Measurements from ENCODE around the gene ZBTB21. TPM values are rescaled to one million over a fixed set of nuclear protein-coding genes. Genes with fewer than 3 reads are reported as not detected.

Gene ZBTB21
- polyA plus RNA-seq, 1 of the 3 experiments (the other 2 are of a cell fraction) = 2.9 TPM

- Histone ChIP-seq H3K9me2 (no peaks in the 10 kb centered on the region), H3K4me3 (ENCODE audit: low read depth in 2 of 2, low read length in 1 of 2) (peak within 1 kb of the TSS; percentile 62 to 67), H4K20me1 (ENCODE audit: insufficient read depth) (0 out of 2 replicates have a peak, but pooled peaks cover 2% of the 10 kb centered on the region), H2AFZ (ENCODE audit: low read depth) (peak within 1 kb of the TSS; percentile 82; the same call in 1 of the 2 replicates), H3F3A (replicated peaks; ENCODE audit: insufficient read depth) (peaks cover 32% of the 10 kb centered on the region), H3K9ac (peak within 1 kb of the TSS; percentile 83), H3K27ac (ENCODE audit: low read depth in 2 of 2, low read length in 1 of 2) (peak within 1 kb of the TSS in 1 of 2 experiments; percentile 23; a peak in 2 of 4 replicates), H3K79me2 (ENCODE audit: insufficient read depth) (peaks cover 41% of the 10 kb centered on the region), H3K9me3 (no peaks in the 10 kb centered on the region), H3K4me2 (peak within 1 kb of the TSS; percentile 95), H3K36me3 (replicated peaks in 1 of 2; ENCODE audit: control insufficient read depth in 1 of 2, insufficient read depth in 2 of 2, low read length in 1 of 2) (no peaks in the 10 kb centered on the region), H3K27me3 (ENCODE audit: insufficient read depth) (no peaks in the 10 kb centered on the region), H3K4me1 (ENCODE audit: control insufficient read depth in 1 of 2, insufficient read depth in 2 of 2, low read depth in 1 of 2, low read length in 1 of 2) (peaks cover 17 to 32% of the 10 kb centered on the region in 2 experiments; a peak in 3 of 4 replicates)
- peak; percentile 91 for DNase-seq
- POLR2A ChIA-PET = no interaction called here
- 0 out of 2 replicates have a peak, but pooled peaks have one; percentile 10 for TF ChIP-seq CTCF (IDR thresholded peaks at IDR 0.05)
- TF ChIP-seq RFX5 (IDR thresholded peaks at IDR 0.05; ENCODE audit: low read length) = no peak
- TF ChIP-seq MAX (IDR thresholded peaks at IDR 0.05; ENCODE audit: low read depth) = peak; percentile 93
- TF ChIP-seq USF2 (IDR thresholded peaks at IDR 0.05; ENCODE audit: borderline replicate concordance, low read depth, low read length) = no peak
- peak; percentile 20; the same call in 1 of the 2 replicates for TF ChIP-seq NRF1 (IDR thresholded peaks at IDR 0.05; ENCODE audit: low read depth, low read length)
- TF ChIP-seq MXI1 (IDR thresholded peaks at IDR 0.05; ENCODE audit: low read depth, low read length) = peak; percentile 73
- 42% methylated on average over 9 of the region's 85 CpGs for WGBS (ENCODE audit: low lambda C conversion rate)
- CTCF ChIA-PET = interaction anchor here (0.6 to 1.7 kb wide), 2 partner anchors 74 to 164 kb away, joined by 3 to 5 read pairs; no protein-coding TSS in a partner anchor
These were observed 56.1 kb downstream of the ZBTB21 start, which contains the start of gene C2CD2 for GRCh38 chr21:41953831-41954653. TSS of gene C2CD2 (minus strand) at chr21:41954018. CDS start at chr21:41953648, 370 bp downstream.

GRCh38 chr21:41953249-41953830 lies 56.8 kb downstream of the ZBTB21 start:
- 0 out of 2 replicates have a peak, but pooled peaks cover 4% of the 10 kb centered on the region for H4K20me1 ChIP-seq (ENCODE audit: insufficient read depth)
- H3K9me2 ChIP-seq = no peaks in the 10 kb centered on the region
- peaks cover 27% of the 10 kb centered on the region for H3F3A ChIP-seq (replicated peaks; ENCODE audit: insufficient read depth)
- no peaks in the 10 kb centered on the region for H3K27me3 ChIP-seq (ENCODE audit: insufficient read depth)
- H3K27ac ChIP-seq (ENCODE audit: low read depth in 2 of 2, low read length in 1 of 2) = no peak overlapping the region; a peak in 1 of 4 replicates
- TF ChIP-seq RXRA (IDR thresholded peaks at IDR 0.05; ENCODE audit: borderline replicate concordance, low read depth) (no peak), POLR2AphosphoS5 (IDR thresholded peaks at IDR 0.05; ENCODE audit: low read depth, low read length) (no peak), SMC3 (IDR thresholded peaks at IDR 0.05; ENCODE audit: low read depth, low read length) (no peak), YY1 (IDR thresholded peaks at IDR 0.05; ENCODE audit: low read depth) (no peak), ELF1 (IDR thresholded peaks at IDR 0.05) (no peak), JUND (IDR thresholded peaks at IDR 0.05) (no peak), MXI1 (IDR thresholded peaks at IDR 0.05; ENCODE audit: low read depth, low read length) (no peak), FOSL2 (IDR thresholded peaks at IDR 0.05; ENCODE audit: borderline replicate concordance, low read depth) (no peak), NFIC (IDR thresholded peaks at IDR 0.05; ENCODE audit: borderline replicate concordance) (no peak)
- peak overlapping the region; percentile 95 for H3K4me2 ChIP-seq
- peaks cover 19 to 28% of the 10 kb centered on the region in 2 experiments; a peak in 3 of 4 replicates for H3K4me1 ChIP-seq (ENCODE audit: control insufficient read depth in 1 of 2, insufficient read depth in 2 of 2, low read depth in 1 of 2, low read length in 1 of 2)
- H3K79me2 ChIP-seq (ENCODE audit: insufficient read depth) = peaks cover 48% of the 10 kb centered on the region
- no peaks in the 10 kb centered on the region for H3K36me3 ChIP-seq (replicated peaks in 1 of 2; ENCODE audit: control insufficient read depth in 1 of 2, insufficient read depth in 2 of 2, low read length in 1 of 2)
- no peaks in the 10 kb centered on the region for H3K9me3 ChIP-seq
- WGBS (ENCODE audit: low lambda C conversion rate) = 6% methylated on average over 18 of the region's 67 CpGs
- CTCF ChIA-PET = interaction anchor here (1.7 kb wide), 1 partner anchor 164 kb away, joined by 5 read pairs; no protein-coding TSS in a partner anchor
- H3K9ac ChIP-seq = peak overlapping the region; percentile 83
- peak overlapping the region; percentile 62 to 67 for H3K4me3 ChIP-seq (ENCODE audit: low read depth in 2 of 2, low read length in 1 of 2)
- POLR2A ChIA-PET = interaction anchor here (1.6 kb wide), 1 partner anchor 12 kb away, joined by 3 read pairs; no protein-coding TSS in a partner anchor
- peak; percentile 81 for DNase-seq
- peak overlapping the region; percentile 70; the same call in 1 of the 2 replicates for H2AFZ ChIP-seq (ENCODE audit: low read depth)
